Hepatocyte (in vitro differentiated cells): ENCODE data around the gene ABCG4. TPM values are rescaled to one million over a fixed set of nuclear protein-coding genes. Genes with fewer than 3 reads are reported as not detected.
"Not testable (repeated sequence)": the region's sequence is repeated elsewhere in the genome, so short reads cannot be mapped to it uniquely, and the experiment has no call there.

Source experiments
- DNase-seq: peaks from one replicate; pipeline ENCODE4 v3.0.0-alpha.2; 2016; ENCODE audit warnings: low spot score
- H2AFZ ChIP-seq: fragments of 200-600 bp; sonication (generic); 2 replicates; pipeline ENCODE4 v1.6.0; 2016; ENCODE audit warnings: antibody characterized with exemption, mild to moderate bottlenecking
- H3K27ac ChIP-seq: fragments of 200-600 bp; sonication (generic); 2 replicates; pipeline ENCODE4 v1.5.1; 2016; ENCODE audit warnings: mild to moderate bottlenecking
- H3K27me3 ChIP-seq: fragments of 200-600 bp; sonication (generic); 2 replicates; pipeline ENCODE4 v1.6.1; 2016
- H3K36me3 ChIP-seq: fragments of 200-600 bp; sonication (generic); replicated peaks from 2 replicates; pipeline ENCODE4 v1.5.1; 2016; ENCODE audit warnings: low read depth; ENCODE audit not compliant: insufficient read depth
- H3K4me1 ChIP-seq: fragments of 200-600 bp; sonication (generic); 2 replicates; pipeline ENCODE4 v1.5.1; 2016; ENCODE audit warnings: mild to moderate bottlenecking, moderate library complexity; ENCODE audit not compliant: insufficient read depth
- H3K4me2 ChIP-seq: fragments of 200-600 bp; sonication (generic); 2 replicates; pipeline ENCODE4 v1.6.0; 2016
- H3K4me3 ChIP-seq: fragments of 200-600 bp; sonication (generic); 2 replicates; pipeline ENCODE4 v1.5.1; 2016; ENCODE audit warnings: mild to moderate bottlenecking
- H3K79me2 ChIP-seq: fragments of 200-600 bp; sonication (generic); 2 replicates; pipeline ENCODE4 v1.6.0; 2017; ENCODE audit warnings: mild to moderate bottlenecking
- H3K9me2 ChIP-seq: fragments of 200-600 bp; sonication (generic); replicated peaks from 2 replicates; pipeline ENCODE4 v1.6.0; 2017; ENCODE audit warnings: mild to moderate bottlenecking; ENCODE audit not compliant: insufficient read depth
- H3K9me3 ChIP-seq: fragments of 200-600 bp; sonication (generic); 2 replicates; pipeline ENCODE4 v1.5.1; 2016; ENCODE audit warnings: low read depth, mild to moderate bottlenecking
- H4K20me1 ChIP-seq: fragments of 200-600 bp; sonication (generic); 2 replicates; pipeline ENCODE4 v1.6.0; 2016; ENCODE audit warnings: mild to moderate bottlenecking; ENCODE audit not compliant: insufficient read depth, poor library complexity, severe bottlenecking
- CTCF ChIP-seq: fragments of 200-600 bp; sonication (generic); IDR thresholded peaks from 2 replicates; pipeline ENCODE4 v1.5.1; 2016; ENCODE audit warnings: antibody characterized with exemption, mild to moderate bottlenecking; ENCODE audit not compliant: poor library complexity
- EZH2 ChIP-seq: fragments of 200-600 bp; sonication (generic); IDR thresholded peaks from 2 replicates; pipeline ENCODE4 v1.6.1; 2016; ENCODE audit warnings: antibody characterized with exemption, mild to moderate bottlenecking, borderline replicate concordance
- EZH2phosphoT487 ChIP-seq: fragments of 200-600 bp; sonication (generic); IDR thresholded peaks from one replicate; pipeline ENCODE4 v1.6.1; 2018; ENCODE audit warnings: antibody characterized with exemption, mild to moderate bottlenecking, low read depth, moderate library complexity; ENCODE audit not compliant: unreplicated experiment, severe bottlenecking
- WGBS: methylation state at CpG from one replicate; pipeline ENCODE4 v1.1.6; 2016; ENCODE audit warnings: low lambda C conversion rate; ENCODE audit errors: missing lambda C conversion rate; 5-methylcytosine and 5-hydroxymethylcytosine counted together
- polyA plus RNA-seq: library from polyadenylated mRNA; unstranded; fragments of >200 nt; fragmentation: Nextera tagmentation; extraction: Ambion mirVana; gene quantifications from 2 replicates; pipeline ENCODE4 v1.2.1, GENCODE V29; 2016
- total RNA-seq: library from RNA; depleted of rRNA; stranded (reverse); fragments of >200 nt; gene quantifications from 2 replicates; pipeline ENCODE4 v1.2.3, GENCODE V29; 2014

ABCG4 gene
- total and polyA plus RNA-seq, 2 experiments from 2014 or later: 0.45 TPM; not detected in 1

- no peak overlapping the region for H3K4me3 ChIP-seq
- no peak overlapping the region for H2AFZ ChIP-seq
- H3K27me3 ChIP-seq: no peaks in the 10 kb centered on the region
- H3K9me3 ChIP-seq: no peaks in the 10 kb centered on the region
- H3K79me2 ChIP-seq: no peaks in the 10 kb centered on the region
- TF ChIP-seq CTCF (no peak), EZH2 (no peak), EZH2phosphoT487 (no peak)
- H4K20me1 ChIP-seq: no peaks in the 10 kb centered on the region
- H3K9me2 ChIP-seq: no peaks in the 10 kb centered on the region
- WGBS: 21% methylated on average over 6 of the region's 6 CpGs
- no peak overlapping the region for H3K4me2 ChIP-seq
- H3K4me1 ChIP-seq: no peaks in the 10 kb centered on the region
- H3K27ac ChIP-seq: no peak overlapping the region
- peak; percentile 64 for DNase-seq
- H3K36me3 ChIP-seq: no peaks in the 10 kb centered on the region
These were observed 46.8 kb downstream of the ABCG4 start for GRCh38 chr11:119195680-119196079.

- no peaks in the 10 kb centered on the region for H3K36me3 ChIP-seq
- no peak overlapping the region for H3K4me3 ChIP-seq
- DNase-seq: peak; percentile 93
- H3K9me3 ChIP-seq: no peaks in the 10 kb centered on the region
- H3K9me2 ChIP-seq: no peaks in the 10 kb centered on the region
- TF ChIP-seq EZH2: no peak
- peak; percentile 89 for TF ChIP-seq CTCF
- H3K27ac ChIP-seq: no peak overlapping the region
- no peak overlapping the region for H3K4me2 ChIP-seq
- WGBS: 41% methylated on average over 5 of the region's 5 CpGs
- H4K20me1 ChIP-seq: no peaks in the 10 kb centered on the region
- H2AFZ ChIP-seq: no peak overlapping the region
- no peaks in the 10 kb centered on the region for H3K79me2 ChIP-seq
- no peaks in the 10 kb centered on the region for H3K27me3 ChIP-seq
- H3K4me1 ChIP-seq: no peaks in the 10 kb centered on the region
These were observed 48.1 kb downstream of the ABCG4 start for GRCh38 chr11:119196833-119197483.

GRCh38 chr11:119198925-119199324 is 50.1 kb downstream of the ABCG4 start:
- no peak overlapping the region for H2AFZ ChIP-seq
- H3K9me2 ChIP-seq: no peaks in the 10 kb centered on the region
- no peak overlapping the region for H3K4me2 ChIP-seq
- H3K4me1 ChIP-seq: no peaks in the 10 kb centered on the region
- DNase-seq: no peak
- no peak overlapping the region for H3K27ac ChIP-seq
- whole genome bisulfite sequencing: 78% methylated on average over 6 of the region's 6 CpGs
- H4K20me1 ChIP-seq: no peaks in the 10 kb centered on the region
- TF ChIP-seq EZH2phosphoT487 (no peak), EZH2 (no peak), CTCF (no peak)
- H3K4me3 ChIP-seq: no peak overlapping the region
- H3K9me3 ChIP-seq: no peaks in the 10 kb centered on the region
- H3K36me3 ChIP-seq: no peaks in the 10 kb centered on the region
- H3K27me3 ChIP-seq: no peaks in the 10 kb centered on the region
- H3K79me2 ChIP-seq: no peaks in the 10 kb centered on the region

- not testable (repeated sequence) for DNase-seq, H3K4me2 ChIP-seq, H3K36me3 ChIP-seq, H3K9me3 ChIP-seq, H4K20me1 ChIP-seq, H3K27me3 ChIP-seq, H3K4me1 ChIP-seq, H3K9me2 ChIP-seq, H3K27ac ChIP-seq, H3K79me2 ChIP-seq, H2AFZ ChIP-seq, H3K4me3 ChIP-seq
- 90% methylated on average over 5 of the region's 5 CpGs for WGBS
These were observed 52.4 kb downstream of the ABCG4 start for GRCh38 chr11:119201236-119201635.
